ENCODE data around the gene SCAMP2.

DNA sequence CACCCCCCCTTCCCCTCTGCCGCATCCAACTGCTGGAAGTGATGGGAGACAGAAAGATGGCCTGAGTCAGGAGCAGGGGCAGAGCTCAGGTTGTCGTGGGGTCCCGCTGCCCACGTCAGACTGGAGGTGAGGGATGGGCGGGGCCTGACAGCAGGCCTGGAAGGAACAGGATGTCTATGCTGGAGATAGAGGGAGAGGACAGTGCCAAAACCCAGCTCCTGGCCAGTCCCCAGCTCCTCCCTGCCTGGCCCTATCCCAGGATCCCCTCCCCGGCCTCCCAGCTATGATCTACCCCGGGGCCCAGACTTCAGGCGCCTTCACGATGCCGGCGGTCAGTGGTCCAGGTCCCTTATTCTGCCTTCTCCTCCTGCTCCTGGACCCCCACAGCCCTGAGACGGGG, 60.6 kb downstream of the SCAMP2 start, which contains the start of gene LMAN1L:
- TF ChIP-seq, protein P1, sequence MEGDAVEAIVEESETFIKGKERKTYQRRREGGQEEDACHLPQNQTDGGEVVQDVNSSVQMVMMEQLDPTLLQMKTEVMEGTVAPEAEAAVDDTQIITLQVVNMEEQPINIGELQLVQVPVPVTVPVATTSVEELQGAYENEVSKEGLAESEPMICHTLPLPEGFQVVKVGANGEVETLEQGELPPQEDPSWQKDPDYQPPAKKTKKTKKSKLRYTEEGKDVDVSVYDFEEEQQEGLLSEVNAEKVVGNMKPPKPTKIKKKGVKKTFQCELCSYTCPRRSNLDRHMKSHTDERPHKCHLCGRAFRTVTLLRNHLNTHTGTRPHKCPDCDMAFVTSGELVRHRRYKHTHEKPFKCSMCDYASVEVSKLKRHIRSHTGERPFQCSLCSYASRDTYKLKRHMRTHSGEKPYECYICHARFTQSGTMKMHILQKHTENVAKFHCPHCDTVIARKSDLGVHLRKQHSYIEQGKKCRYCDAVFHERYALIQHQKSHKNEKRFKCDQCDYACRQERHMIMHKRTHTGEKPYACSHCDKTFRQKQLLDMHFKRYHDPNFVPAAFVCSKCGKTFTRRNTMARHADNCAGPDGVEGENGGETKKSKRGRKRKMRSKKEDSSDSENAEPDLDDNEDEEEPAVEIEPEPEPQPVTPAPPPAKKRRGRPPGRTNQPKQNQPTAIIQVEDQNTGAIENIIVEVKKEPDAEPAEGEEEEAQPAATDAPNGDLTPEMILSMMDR (IDR thresholded peaks at IDR 0.05), result no peak
- TF ChIP-seq POLR2AphosphoS5 (IDR thresholded peaks at IDR 0.05; ENCODE audit: low read depth, low read length), result no peak
